ENCODE results near the gene POU2AF1. TPM values are rescaled to one million over a fixed set of nuclear protein-coding genes. Genes with fewer than 3 reads are reported as not detected.

The POU2AF1 gene
- total and polyA plus RNA-seq, 4 donors: 0.21 to 2.0 (median 0.83) TPM

GRCh38 chr11:111361874-111362273, 17.2 kb downstream of the POU2AF1 start:
- Histone ChIP-seq H3K27me3 (ENCODE audit: control insufficient read depth in 4 of 4, insufficient read depth in 4 of 4, low read length in 3 of 4) (no peaks in the 10 kb centered on the region), H3K27ac (ENCODE audit: low read depth in 1 of 2, low read length in 2 of 2) (peak overlapping the region in 1 of 2 donors; percentile 71), H3K9ac (ENCODE audit: low read depth in 1 of 2, low read length in 2 of 2) (no peak overlapping the region), H3K4me1 (ENCODE audit: control insufficient read depth in 4 of 4, insufficient read depth in 4 of 4, low read length in 3 of 4) (peaks cover 8 to 35% (median 14%) of the 10 kb centered on the region in 4 donors), H3K36me3 (ENCODE audit: control insufficient read depth in 4 of 4, insufficient read depth in 3 of 4, low read depth in 1 of 4, low read length in 3 of 4) (no peaks in the 10 kb centered on the region), H3K9me3 (ENCODE audit: control insufficient read depth in 4 of 4, low read length in 3 of 4) (no peaks in the 10 kb centered on the region), H3K4me3 (ENCODE audit: low read depth in 1 of 3, low read length in 3 of 3) (no peak overlapping the region)
- no peak for DNase-seq (ENCODE audit: low spot score)
- TF ChIP-seq CTCF (IDR thresholded peaks at IDR 0.05; ENCODE audit: low read depth, low read length, missing input control) (no peak), GABPA (IDR thresholded peaks at IDR 0.05 in 1 of 2, conservative IDR thresholded peaks at IDR 0.05 in 1 of 2) (no peak), EGR1 (IDR thresholded peaks at IDR 0.05; ENCODE audit: low read depth in 2 of 2) (no peak), RAD21 (IDR thresholded peaks at IDR 0.05) (no peak), NR2F2 (IDR thresholded peaks at IDR 0.05) (no peak), TAF1 (conservative IDR thresholded peaks at IDR 0.05) (no peak)
- 82% methylated on average over 6 of the region's 6 CpGs for WGBS

DNA sequence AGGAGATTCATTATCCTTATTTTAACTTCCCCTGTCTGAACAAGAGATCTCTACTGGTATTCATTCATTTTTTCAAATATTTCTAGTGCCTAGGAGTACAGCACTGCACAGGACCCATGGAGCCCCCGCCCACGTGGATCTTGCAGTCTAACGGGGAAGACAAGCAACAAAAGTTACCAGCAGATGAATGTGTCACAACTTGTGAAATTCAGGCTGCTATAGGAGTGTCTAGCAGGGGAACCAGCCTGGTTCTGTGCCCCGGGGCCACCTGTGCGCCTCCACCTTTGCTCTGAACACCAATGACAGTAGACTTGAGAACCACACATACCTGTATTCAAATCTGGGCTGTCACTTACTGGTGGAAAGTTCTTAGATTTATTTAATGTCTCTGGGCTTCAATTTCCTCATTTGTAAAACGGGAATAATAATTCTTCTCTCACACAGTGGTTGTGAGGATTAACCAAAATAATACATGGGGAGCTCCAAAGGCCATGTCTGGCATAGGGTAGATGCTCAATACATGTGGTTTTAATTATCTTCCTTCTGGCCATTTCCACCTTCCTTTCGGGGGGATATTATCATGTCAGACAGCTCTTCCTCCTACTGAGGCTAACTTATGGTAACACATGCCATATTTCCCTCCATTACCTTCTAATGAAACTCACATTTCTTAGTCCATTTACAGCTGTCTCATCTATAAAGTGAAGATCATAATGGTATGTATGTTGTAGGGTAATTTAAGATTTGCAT, 17.8 kb downstream of the POU2AF1 start:
- no peak overlapping the region for H3K9ac ChIP-seq (ENCODE audit: low read depth in 1 of 2, low read length in 2 of 2)
- DNase-seq (ENCODE audit: low spot score): no peak

More for the DNA sequence above, 17.8 kb downstream of the POU2AF1 start:
- TF ChIP-seq SP1 (IDR thresholded peaks at IDR 0.05) (no peak), CTCF (IDR thresholded peaks at IDR 0.05; ENCODE audit: low read depth, low read length, missing input control) (no peak)
- TF ChIP-seq, protein P1, sequence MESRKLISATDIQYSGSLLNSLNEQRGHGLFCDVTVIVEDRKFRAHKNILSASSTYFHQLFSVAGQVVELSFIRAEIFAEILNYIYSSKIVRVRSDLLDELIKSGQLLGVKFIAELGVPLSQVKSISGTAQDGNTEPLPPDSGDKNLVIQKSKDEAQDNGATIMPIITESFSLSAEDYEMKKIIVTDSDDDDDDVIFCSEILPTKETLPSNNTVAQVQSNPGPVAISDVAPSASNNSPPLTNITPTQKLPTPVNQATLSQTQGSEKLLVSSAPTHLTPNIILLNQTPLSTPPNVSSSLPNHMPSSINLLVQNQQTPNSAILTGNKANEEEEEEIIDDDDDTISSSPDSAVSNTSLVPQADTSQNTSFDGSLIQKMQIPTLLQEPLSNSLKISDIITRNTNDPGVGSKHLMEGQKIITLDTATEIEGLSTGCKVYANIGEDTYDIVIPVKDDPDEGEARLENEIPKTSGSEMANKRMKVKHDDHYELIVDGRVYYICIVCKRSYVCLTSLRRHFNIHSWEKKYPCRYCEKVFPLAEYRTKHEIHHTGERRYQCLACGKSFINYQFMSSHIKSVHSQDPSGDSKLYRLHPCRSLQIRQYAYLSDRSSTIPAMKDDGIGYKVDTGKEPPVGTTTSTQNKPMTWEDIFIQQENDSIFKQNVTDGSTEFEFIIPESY (IDR thresholded peaks at IDR 0.05): no peak
- WGBS: 88% methylated on average over 7 of the region's 7 CpGs
- peak overlapping the region; percentile 78 to 91 for H3K27ac ChIP-seq (ENCODE audit: low read depth in 1 of 2, low read length in 2 of 2)
- no peaks in the 10 kb centered on the region for H3K27me3 ChIP-seq (ENCODE audit: control insufficient read depth in 4 of 4, insufficient read depth in 4 of 4, low read length in 3 of 4)
- no peaks in the 10 kb centered on the region for H3K36me3 ChIP-seq (ENCODE audit: control insufficient read depth in 4 of 4, insufficient read depth in 3 of 4, low read depth in 1 of 4, low read length in 3 of 4)
- H3K4me1 ChIP-seq (ENCODE audit: control insufficient read depth in 4 of 4, insufficient read depth in 4 of 4, low read length in 3 of 4): peaks cover 8 to 35% (median 14%) of the 10 kb centered on the region in 4 donors
- H3K9me3 ChIP-seq (ENCODE audit: control insufficient read depth in 4 of 4, low read length in 3 of 4): no peaks in the 10 kb centered on the region
- H3K4me3 ChIP-seq (ENCODE audit: low read depth in 1 of 3, low read length in 3 of 3): no peak overlapping the region

Data from liver (tissue), 9 donors.